CD4-positive, alpha-beta T cell treated with Interleukin-21 for 1 hour (primary cell): Measurements from ENCODE around the gene GHRHR.
A peak's percentile ranks its signal among the peaks of the same experiment; 100 is the strongest.

Experiments
- DNase-seq: peaks from one replicate; pipeline ENCODE4 v3.0.0-alpha.2; 2020

The GHRHR gene

GRCh38 chr7:30969604-30969970 is 5.8 kb downstream of the GHRHR start:
- no peak for DNase-seq

- no peak for DNase-seq
Observed at GRCh38 chr7:30970074-30970473, 6.3 kb downstream of the GHRHR start.

GRCh38 chr7:30970594-30971094 is 6.9 kb downstream of the GHRHR start:
- DNase-seq = no peak

GRCh38 chr7:30971440-30971839 is 7.7 kb downstream of the GHRHR start:
- DNase-seq = no peak

- DNase-seq = no peak
Observed at GRCh38 chr7:30971840-30972563, 8.2 kb downstream of the GHRHR start.

GRCh38 chr7:30973292-30973691 is 9.5 kb downstream of the GHRHR start:
- no peak for DNase-seq

GRCh38 chr7:30973791-30974604 is 10.2 kb downstream of the GHRHR start:
- no peak for DNase-seq

GRCh38 chr7:30974605-30975255 is 11.0 kb downstream of the GHRHR start:
- peak; percentile 28 for DNase-seq

GRCh38 chr7:30975256-30975899 is 11.6 kb downstream of the GHRHR start:
- DNase-seq = no peak

GRCh38 chr7:30976381-30976780 is 12.6 kb downstream of the GHRHR start:
- no peak for DNase-seq

- no peak for DNase-seq
Observed at GRCh38 chr7:30977222-30977621, 13.5 kb downstream of the GHRHR start.

GRCh38 chr7:30977896-30978564 is 14.3 kb downstream of the GHRHR start:
- no peak for DNase-seq

GRCh38 chr7:30979027-30979426 is 15.3 kb downstream of the GHRHR start:
- no peak for DNase-seq

- DNase-seq = no peak
Observed at GRCh38 chr7:30980194-30980593, 16.4 kb downstream of the GHRHR start.

- no peak for DNase-seq
Observed at GRCh38 chr7:30980751-30981150, 17.0 kb downstream of the GHRHR start.

- DNase-seq = peak; percentile 60
Observed at GRCh38 chr7:30983042-30983913, 19.5 kb downstream of the GHRHR start.

- DNase-seq = no peak
Observed at GRCh38 chr7:30983914-30984247, 20.1 kb downstream of the GHRHR start.

- no peak for DNase-seq
Observed at GRCh38 chr7:30984359-30985107, 20.8 kb downstream of the GHRHR start.

GRCh38 chr7:30985756-30986155 is 22.0 kb downstream of the GHRHR start:
- no peak for DNase-seq

- no peak for DNase-seq
Observed at GRCh38 chr7:30986331-30986730, 22.6 kb downstream of the GHRHR start.

GRCh38 chr7:30986738-30987137 is 23.0 kb downstream of the GHRHR start:
- DNase-seq = no peak
